IMR-90 (cell line): ENCODE data around the gene E2F4. TPM values are rescaled to one million over a fixed set of nuclear protein-coding genes. Genes with fewer than 3 reads are reported as not detected.

Experiments used
- ATAC-seq: fragments of 200-7000 bp; cut with Tn5 transposase; 2 replicates; pipeline ENCODE4 v1.9.1; 2020; ENCODE audit warnings: low read depth, mild to moderate bottlenecking, moderate library complexity
- BruUV-seq: library from RNA; stranded (reverse); fragments of 400-500 nt; replicated peaks from 2 replicates; lab custom pipeline; 2021; lab: Mats Ljungman, UMichigan
- CTCF ChIA-PET: fragments of 300-600 bp; formaldehyde crosslinking; extraction: SDS; loops from one replicate; lab custom pipeline; 2021; ENCODE audit warnings: antibody characterized with exemption; lab: Yijun Ruan, JAX
- POLR2A ChIA-PET: fragments of 300-600 bp; sonication (Branson Sonifier 250); formaldehyde crosslinking; loops from one replicate; lab custom pipeline; 2022; ENCODE audit warnings: antibody characterized with exemption; ENCODE audit not compliant: unreplicated experiment; lab: Charles Lee
- DNase-seq: peaks from one replicate; pipeline ENCODE4 v3.0.0; 2013
- H2AFZ ChIP-seq: replicated peaks from 2 replicates; pipeline ENCODE3; 2013; ENCODE audit warnings: low read length, mild to moderate bottlenecking; ENCODE audit not compliant: poor library complexity
- H2AK5ac ChIP-seq: 2 replicates; pipeline ENCODE4 v1.6.1; 2013; ENCODE audit warnings: low read depth, low read length, inconsistent platforms
- H2AK9ac ChIP-seq: replicated peaks from 2 replicates; pipeline ENCODE3; 2013; ENCODE audit warnings: mild to moderate bottlenecking, low read depth, low read length, moderate library complexity; ENCODE audit not compliant: poor library complexity
- H2BK120ac ChIP-seq: 2 replicates; pipeline ENCODE4 v1.6.1; 2013; ENCODE audit warnings: low read depth, low read length, inconsistent platforms
- H2BK15ac ChIP-seq: 3 replicates; pipeline ENCODE4 v1.6.1; 2013; ENCODE audit warnings: low read depth, low read length, inconsistent platforms
- H2BK20ac ChIP-seq: 2 replicates; pipeline ENCODE4 v1.6.1; 2013; ENCODE audit warnings: low read depth, mild to moderate bottlenecking, inconsistent platforms, low read length, moderate library complexity
- H2BK5ac ChIP-seq: 2 replicates; pipeline ENCODE4 v1.6.1; 2013; ENCODE audit warnings: mild to moderate bottlenecking, low read depth, low read length, inconsistent platforms; ENCODE audit not compliant: poor library complexity, severe bottlenecking
- H3K14ac ChIP-seq: replicated peaks from 2 replicates; pipeline ENCODE4 v1.6.1; 2013; ENCODE audit warnings: low read depth, low read length, inconsistent platforms
- H3K18ac ChIP-seq: 2 replicates; pipeline ENCODE4 v1.6.1; 2013; ENCODE audit warnings: low read depth, low read length, control low read depth
- H3K23ac ChIP-seq: 2 replicates; pipeline ENCODE4 v1.6.1; 2013; ENCODE audit warnings: low read depth, low read length, inconsistent platforms
- H3K27ac ChIP-seq: 2 replicates; pipeline ENCODE4 v1.5.1; 2013; ENCODE audit warnings: mild to moderate bottlenecking, control low read depth, low read length; ENCODE audit not compliant: insufficient read depth
- H3K27me3 ChIP-seq: 2 replicates; pipeline ENCODE4 v1.6.1; 2013; ENCODE audit warnings: low read length; ENCODE audit not compliant: control insufficient read depth, insufficient read depth
- H3K36me3 ChIP-seq: 2 replicates; pipeline ENCODE4 v1.6.1; 2013; ENCODE audit warnings: low read length, mixed read lengths; ENCODE audit not compliant: control insufficient read depth, insufficient read depth
- H3K4ac ChIP-seq: 2 replicates; pipeline ENCODE4 v1.6.1; 2013; ENCODE audit warnings: low read depth, low read length, inconsistent platforms
- H3K4me1 ChIP-seq: 2 replicates; pipeline ENCODE4 v1.6.1; 2013; ENCODE audit warnings: low read length, mixed read lengths; ENCODE audit not compliant: control insufficient read depth, insufficient read depth
- H3K4me2 ChIP-seq: 2 replicates; pipeline ENCODE4 v1.6.1; 2013; ENCODE audit warnings: low read depth, mild to moderate bottlenecking, control low read depth, low read length, moderate library complexity
- H3K4me3 ChIP-seq: 2 replicates; pipeline ENCODE4 v1.5.1; 2013; ENCODE audit warnings: low read depth, mild to moderate bottlenecking, control low read depth, low read length, moderate library complexity; ENCODE audit not compliant: insufficient read depth
- H3K56ac ChIP-seq: 2 replicates; pipeline ENCODE4 v1.6.1; 2013; ENCODE audit warnings: low read length, inconsistent platforms; ENCODE audit not compliant: insufficient read depth; ENCODE audit errors: extremely low read depth
- H3K79me1 ChIP-seq, 2 experiments: 2 replicates each; pipeline ENCODE4 v1.6.1; 2013; ENCODE audit warnings: low read length in 2 of 2, inconsistent platforms in 1 of 2, low read depth in 1 of 2
- H3K9ac ChIP-seq: 2 replicates; pipeline ENCODE4 v1.6.1; 2013; ENCODE audit warnings: low read depth, low read length, control low read depth
- H3K9me1 ChIP-seq: 2 replicates; pipeline ENCODE4 v1.6.1; 2013; ENCODE audit warnings: low read length, inconsistent platforms; ENCODE audit not compliant: insufficient read depth
- H3K9me3 ChIP-seq: 2 replicates; pipeline ENCODE4 v1.6.1; 2013; ENCODE audit warnings: low read length; ENCODE audit not compliant: control insufficient read depth, insufficient read depth
- H4K20me1 ChIP-seq: 2 replicates; pipeline ENCODE4 v1.6.1; 2013; ENCODE audit warnings: low read length, inconsistent platforms; ENCODE audit not compliant: insufficient read depth
- H4K5ac ChIP-seq: 2 replicates; pipeline ENCODE4 v1.6.1; 2013; ENCODE audit warnings: mild to moderate bottlenecking, low read depth, low read length, control low read depth
- H4K8ac ChIP-seq, 2 experiments: 2 replicates each; pipeline ENCODE4 v1.6.1; 2013; ENCODE audit warnings: low read depth in 2 of 2, low read length in 2 of 2, control low read depth in 1 of 2, inconsistent platforms in 1 of 2
- H4K91ac ChIP-seq: 2 replicates; pipeline ENCODE4 v1.6.1; 2013; ENCODE audit warnings: low read depth, low read length, inconsistent platforms; ENCODE audit not compliant: insufficient read depth
- CEBPB ChIP-seq: IDR thresholded peaks from 2 replicates; pipeline ENCODE4 v1.6.1; 2012; ENCODE audit warnings: low read depth, low read length, improper control_type of control experiment
- CHD1 ChIP-seq: IDR thresholded peaks from 2 replicates; pipeline ENCODE4 v1.6.1; 2012; ENCODE audit warnings: low read depth, low read length, improper control_type of control experiment
- CTCF ChIP-seq: conservative IDR thresholded peaks from 2 replicates; pipeline ENCODE4 v1.5.1; 2012; ENCODE audit warnings: mild to moderate bottlenecking, low read depth, low read length, improper control_type of control experiment
- MAZ ChIP-seq: IDR thresholded peaks from 2 replicates; pipeline ENCODE4 v1.6.1; 2012; ENCODE audit warnings: low read depth, mild to moderate bottlenecking, low read length, improper control_type of control experiment, moderate library complexity, borderline replicate concordance
- MXI1 ChIP-seq: IDR thresholded peaks from 2 replicates; pipeline ENCODE4 v1.6.1; 2012; ENCODE audit warnings: low read depth, mild to moderate bottlenecking, low read length, moderate library complexity, borderline replicate concordance
- NFE2L2 ChIP-seq: fragments of 150-350 bp; IDR thresholded peaks from 2 replicates; pipeline ENCODE4 v1.6.1; 2016; ENCODE audit warnings: low read depth, mild to moderate bottlenecking, low read length
- POLR2A ChIP-seq: IDR thresholded peaks from 2 replicates; pipeline ENCODE4 v1.6.1; 2012; ENCODE audit warnings: mild to moderate bottlenecking, low read depth, low read length
- RAD21 ChIP-seq: IDR thresholded peaks from 2 replicates; pipeline ENCODE4 v1.6.1; 2012; ENCODE audit warnings: low read length, improper control_type of control experiment
- RFX5 ChIP-seq: IDR thresholded peaks from 2 replicates; pipeline ENCODE4 v1.8.0; 2012; ENCODE audit warnings: low read depth, mild to moderate bottlenecking, low read length, moderate library complexity
- WGBS, 2 experiments: methylation state at CpG; one replicate each; pipeline versions ENCODE4 v1.1.5 to v1.1.7; 2013; ENCODE audit warnings: missing lambda C conversion rate in 2 of 2; ENCODE audit not compliant: insufficient read length in 1 of 2; ENCODE audit errors: extremely low coverage in 2 of 2; 5-methylcytosine and 5-hydroxymethylcytosine counted together
- dilution Hi-C: fragments of 300-500 bp; cut with HindIII; formaldehyde crosslinking; loops from one replicate; pipeline ENCODE4 v1.14.3; 2018; ENCODE audit warnings: low sequenced_read_pairs; ENCODE audit not compliant: unreplicated experiment
- in situ Hi-C: fragments of 300-500 bp; cut with MboI; formaldehyde crosslinking; loops from 3 replicates; pipeline ENCODE4 v1.14.3; 2019; ENCODE audit warnings: low sequenced_read_pairs, inconsistent platforms, mixed read lengths
- intact Hi-C: fragments of 100-400 bp; cut with micrococcal nuclease; formaldehyde crosslinking; loops from 2 replicates; pipeline ENCODE4 v1.10.0; 2022
- polyA plus RNA-seq, 3 experiments: library from polyadenylated mRNA; depleted of rRNA; stranded (reverse); fragments of >200 nt; gene quantifications; 2 replicates each; pipeline ENCODE4 v1.2.3, GENCODE V29; 2012; ENCODE audit warnings: low replicate concordance in 1 of 3
- total RNA-seq: library from RNA; depleted of rRNA; stranded (reverse); fragments of >200 nt; gene quantifications from 2 replicates; pipeline ENCODE4 v1.2.3, GENCODE V29; 2012
- TF ChIP-seq, protein P1 (sequence below): fragments of 150-350 bp; IDR thresholded peaks from 2 replicates; pipeline ENCODE4 v1.6.1; 2017; ENCODE audit warnings: mild to moderate bottlenecking, antibody characterized with exemption, low read length, low read depth

Gene E2F4
- total and polyA plus RNA-seq, 2 of the 4 experiments (the other 2 are of a cell fraction), result 63.4 to 103 TPM

- TF ChIP-seq CTCF, result no peak
Measured at GRCh38 chr16:67170949-67171649, 20.9 kb upstream of the E2F4 start (continued).

- POLR2A ChIA-PET, result no interaction called here
- Histone ChIP-seq H3K9me3 (no peaks in the 10 kb centered on the region), H2AK5ac (peak overlapping the region; percentile 43), H4K5ac (peak overlapping the region; percentile 9), H3K27me3 (no peaks in the 10 kb centered on the region), H3K27ac (no peak overlapping the region), H3K79me1 (peaks cover 17 to 46% of the 10 kb centered on the region in 2 experiments; a peak in 3 of 4 replicates), H3K36me3 (peaks cover 11% of the 10 kb centered on the region; the same call in 1 of the 2 replicates), H2AFZ (peak overlapping the region; percentile 93), H3K4me2 (peak overlapping the region; percentile 76), H2AK9ac (peak overlapping the region; percentile 95), H4K8ac (peak overlapping the region; percentile 36 to 72; a peak in 2 of 4 replicates), H2BK120ac (no peak overlapping the region), H2BK15ac (no peak overlapping the region), H3K9ac (peak overlapping the region; percentile 7), H3K14ac (peak overlapping the region; percentile 54; the same call in 1 of the 2 replicates), H3K18ac (peak overlapping the region; percentile 0; the same call in 1 of the 2 replicates), H4K20me1 (peaks cover 13% of the 10 kb centered on the region; the same call in 1 of the 2 replicates), H3K4me1 (peaks cover 35% of the 10 kb centered on the region), H2BK20ac (no peak overlapping the region), H3K23ac (peak overlapping the region; percentile 53), H3K4me3 (peak overlapping the region; percentile 36; the same call in 1 of the 2 replicates), H2BK5ac (peak overlapping the region; percentile 6), H4K91ac (peak overlapping the region; percentile 24; the same call in 1 of the 2 replicates), H3K4ac (peak overlapping the region; percentile 33), H3K9me1 (peaks cover 20% of the 10 kb centered on the region), H3K56ac (no peak overlapping the region)
- BruUV-seq, result no TSS peak
- dilution Hi-C loops, result no loop called here
- CTCF ChIA-PET, result interaction anchor here (1.1 kb wide), 1 partner anchor 18 kb away, joined by 4 read pairs; no protein-coding TSS in a partner anchor
- intact Hi-C loops, result no loop called here
- no peak for DNase-seq
- TF ChIP-seq MAZ (no peak), RAD21 (no peak), CEBPB (no peak), CHD1 (no peak), POLR2A (no peak), MXI1 (no peak), RFX5 (no peak), NFE2L2 (no peak), CTCF (no peak)
- TF ChIP-seq, protein P1, sequence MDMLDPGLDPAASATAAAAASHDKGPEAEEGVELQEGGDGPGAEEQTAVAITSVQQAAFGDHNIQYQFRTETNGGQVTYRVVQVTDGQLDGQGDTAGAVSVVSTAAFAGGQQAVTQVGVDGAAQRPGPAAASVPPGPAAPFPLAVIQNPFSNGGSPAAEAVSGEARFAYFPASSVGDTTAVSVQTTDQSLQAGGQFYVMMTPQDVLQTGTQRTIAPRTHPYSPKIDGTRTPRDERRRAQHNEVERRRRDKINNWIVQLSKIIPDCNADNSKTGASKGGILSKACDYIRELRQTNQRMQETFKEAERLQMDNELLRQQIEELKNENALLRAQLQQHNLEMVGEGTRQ, result no peak
- ATAC-seq, result no peak
- in situ Hi-C loops, result no loop called here
- WGBS, 2 experiments, result no CpG with 5 or more reads among the region's 1 CpG
Measured at GRCh38 chr16:67173323-67173722, 18.6 kb upstream of the E2F4 start.
